Activated B cell treated with CpG ODN at 0.5 μM for 24 hours (primary cell): ENCODE measurements around the gene POP7. TPM values are rescaled to one million over a fixed set of nuclear protein-coding genes. Genes with fewer than 3 reads are reported as not detected.

Source experiments
- ATAC-seq: fragments of 200-7000 bp; cut with Tn5 transposase; one replicate; pipeline ENCODE4 v1.10.0; 2021; ENCODE audit warnings: low read depth, mild to moderate bottlenecking, moderate library complexity
- CTCF ChIA-PET: fragments of 350-600 bp; sonication (Branson Sonifier 250); formaldehyde crosslinking; loops from one replicate; lab custom pipeline; 2021; ENCODE audit warnings: antibody characterized with exemption; lab: Charles Lee
- POLR2A ChIA-PET: fragments of 350-600 bp; sonication (Branson Sonifier 250); formaldehyde crosslinking; loops from one replicate; lab custom pipeline; 2021; ENCODE audit warnings: antibody characterized with exemption; lab: Charles Lee
- DNase-seq: peaks from one replicate; pipeline ENCODE4 v3.0.0; 2022
- H3K27ac Mint-ChIP-seq: one replicate; pipeline ENCODE4 v1.8.0; 2020; ENCODE audit warnings: mixed read lengths
- H3K27me3 Mint-ChIP-seq: one replicate; pipeline ENCODE4 v1.8.0; 2021; ENCODE audit warnings: mixed read lengths
- H3K36me3 Mint-ChIP-seq: one replicate; pipeline ENCODE4 v1.8.0; 2021; ENCODE audit warnings: low read depth, mixed read lengths
- H3K4me1 Mint-ChIP-seq: one replicate; pipeline ENCODE4 v1.8.0; 2021; ENCODE audit warnings: mixed read lengths
- H3K4me3 Mint-ChIP-seq: one replicate; pipeline ENCODE4 v1.8.0; 2020; ENCODE audit warnings: mild to moderate bottlenecking, mixed read lengths
- H3K9me3 Mint-ChIP-seq: one replicate; pipeline ENCODE4 v1.8.0; 2020; ENCODE audit warnings: mixed read lengths
- intact Hi-C: fragments of 100-400 bp; cut with micrococcal nuclease; formaldehyde crosslinking; loops from one replicate; pipeline ENCODE4 v1.15.1; 2024
- total RNA-seq: library from RNA; stranded (reverse); gene quantifications from 2 replicates; pipeline ENCODE4 v1.2.3, GENCODE V29; 2022
- TF ChIP-seq, protein P1 (sequence below): fragments of 200-600 bp; IDR thresholded peaks from one replicate; pipeline ENCODE4 v1.8.0; 2022; ENCODE audit warnings: antibody characterized with exemption, mild to moderate bottlenecking

The POP7 gene
- total RNA-seq, 1 donor from 2014 or later: 21.7 TPM

DNA sequence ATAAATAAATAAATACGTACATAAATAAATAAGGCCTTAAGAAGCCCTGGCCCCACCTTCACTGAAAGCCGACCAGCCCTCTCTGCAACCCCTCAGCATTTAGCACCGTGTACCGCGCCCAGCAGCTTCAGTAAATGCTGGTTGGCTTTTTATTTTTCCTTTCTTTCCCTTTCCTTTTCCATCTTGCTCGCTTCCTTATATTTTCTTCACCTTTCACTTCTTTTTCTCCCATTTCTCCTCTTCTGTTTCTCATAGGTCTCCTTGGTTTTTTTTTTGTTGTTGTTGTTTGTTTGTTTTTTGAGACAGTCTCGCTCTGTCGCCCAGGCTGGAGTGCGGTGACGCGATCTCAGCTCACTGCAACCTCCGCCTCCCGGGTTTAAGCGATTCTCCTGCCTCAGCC lies 38.7 kb downstream of the POP7 start:
- CTCF ChIA-PET: no interaction called here
- Mint-ChIP-seq H3K4me3 (peak overlapping the region; percentile 90), H3K27ac (no peak overlapping the region), H3K4me1 (peaks cover 4% of the 10 kb centered on the region), H3K9me3 (no peaks in the 10 kb centered on the region), H3K27me3 (peaks cover 10% of the 10 kb centered on the region), H3K36me3 (peaks cover 2% of the 10 kb centered on the region)
- ATAC-seq (no peak), DNase-seq (no peak)
- intact Hi-C loops: loop anchor here (5.0 kb wide), 1 partner anchor 43 kb away; no protein-coding TSS in a partner anchor
- TF ChIP-seq, protein P1, sequence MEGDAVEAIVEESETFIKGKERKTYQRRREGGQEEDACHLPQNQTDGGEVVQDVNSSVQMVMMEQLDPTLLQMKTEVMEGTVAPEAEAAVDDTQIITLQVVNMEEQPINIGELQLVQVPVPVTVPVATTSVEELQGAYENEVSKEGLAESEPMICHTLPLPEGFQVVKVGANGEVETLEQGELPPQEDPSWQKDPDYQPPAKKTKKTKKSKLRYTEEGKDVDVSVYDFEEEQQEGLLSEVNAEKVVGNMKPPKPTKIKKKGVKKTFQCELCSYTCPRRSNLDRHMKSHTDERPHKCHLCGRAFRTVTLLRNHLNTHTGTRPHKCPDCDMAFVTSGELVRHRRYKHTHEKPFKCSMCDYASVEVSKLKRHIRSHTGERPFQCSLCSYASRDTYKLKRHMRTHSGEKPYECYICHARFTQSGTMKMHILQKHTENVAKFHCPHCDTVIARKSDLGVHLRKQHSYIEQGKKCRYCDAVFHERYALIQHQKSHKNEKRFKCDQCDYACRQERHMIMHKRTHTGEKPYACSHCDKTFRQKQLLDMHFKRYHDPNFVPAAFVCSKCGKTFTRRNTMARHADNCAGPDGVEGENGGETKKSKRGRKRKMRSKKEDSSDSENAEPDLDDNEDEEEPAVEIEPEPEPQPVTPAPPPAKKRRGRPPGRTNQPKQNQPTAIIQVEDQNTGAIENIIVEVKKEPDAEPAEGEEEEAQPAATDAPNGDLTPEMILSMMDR: no peak
- POLR2A ChIA-PET: interaction anchor here (0.9 to 1.5 kb wide), 2 partner anchors 39 to 59 kb away, joined by 5 to 6 read pairs; partner anchors contain the start of gene POP7

DNA sequence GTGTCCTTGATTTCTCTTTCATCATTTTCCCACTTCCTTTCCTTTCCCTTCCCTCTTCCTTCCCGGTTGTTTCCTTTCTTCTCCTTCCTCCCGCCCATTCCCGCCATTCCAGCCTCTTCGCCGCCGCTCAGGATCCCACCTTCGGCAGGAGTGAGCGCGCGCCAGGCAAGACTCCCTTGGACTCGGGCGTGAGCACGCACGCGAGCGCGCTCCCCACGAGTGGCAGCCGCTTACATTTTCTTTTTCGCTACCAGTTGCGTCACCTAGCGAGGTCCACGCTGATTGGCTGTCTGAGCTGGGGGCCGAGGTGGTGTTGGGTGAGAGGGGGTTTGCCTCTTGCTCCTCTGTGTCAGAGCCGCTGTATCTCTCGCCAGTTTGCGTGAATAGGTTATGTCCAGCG lies 39.3 kb downstream of the POP7 start:
- no peaks in the 10 kb centered on the region for H3K9me3 Mint-ChIP-seq
- peak overlapping the region; percentile 87 for H3K27ac Mint-ChIP-seq
- peak overlapping the region; percentile 90 for H3K4me3 Mint-ChIP-seq
- peak; percentile 98 for ATAC-seq
- TF ChIP-seq, protein P1: no peak
- ChIA-PET CTCF (no interaction called here), POLR2A (interaction anchor here (0.7 to 1.5 kb wide), 4 partner anchors 9 to 107 kb away, joined by 3 to 6 read pairs (median 5); partner anchors contain the start of genes POP7 and SLC12A9)
- DNase-seq: peak; percentile 45
- intact Hi-C loops: loop anchor here (5.0 kb wide), 1 partner anchor 42 kb away; no protein-coding TSS in a partner anchor
- peaks cover 2% of the 10 kb centered on the region for H3K36me3 Mint-ChIP-seq
- H3K27me3 Mint-ChIP-seq: peaks cover 10% of the 10 kb centered on the region
- peaks cover 4% of the 10 kb centered on the region for H3K4me1 Mint-ChIP-seq

DNA sequence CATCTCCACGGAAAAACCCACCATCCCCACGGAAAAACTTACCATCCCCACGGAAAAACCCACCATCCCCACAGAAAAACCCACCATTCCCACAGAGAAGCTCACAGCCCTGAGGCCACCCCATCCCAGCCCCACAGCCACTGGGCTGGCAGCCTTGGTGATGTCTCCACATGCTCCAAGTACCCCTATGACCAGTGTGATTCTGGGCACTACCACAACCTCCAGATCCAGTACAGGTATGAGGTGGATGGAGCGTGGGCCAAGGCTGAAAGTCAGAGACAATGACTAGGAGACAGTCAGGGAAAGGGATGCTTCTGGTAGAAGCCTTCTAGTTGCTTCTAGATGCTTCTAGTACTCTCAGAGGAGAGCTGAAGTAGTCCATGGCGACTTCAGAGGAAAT lies 47.1 kb downstream of the POP7 start:
- intact Hi-C loops: no loop called here
- CTCF ChIA-PET: no interaction called here
- H3K4me1 Mint-ChIP-seq: no peaks in the 10 kb centered on the region
- H3K9me3 Mint-ChIP-seq: no peaks in the 10 kb centered on the region
- ATAC-seq (no peak), DNase-seq (no peak)
- POLR2A ChIA-PET: no interaction called here
- H3K27me3 Mint-ChIP-seq: peaks cover 26% of the 10 kb centered on the region
- H3K36me3 Mint-ChIP-seq: no peaks in the 10 kb centered on the region
- H3K4me3 Mint-ChIP-seq: no peak overlapping the region
- no peak overlapping the region for H3K27ac Mint-ChIP-seq
- TF ChIP-seq, protein P1: no peak

DNA sequence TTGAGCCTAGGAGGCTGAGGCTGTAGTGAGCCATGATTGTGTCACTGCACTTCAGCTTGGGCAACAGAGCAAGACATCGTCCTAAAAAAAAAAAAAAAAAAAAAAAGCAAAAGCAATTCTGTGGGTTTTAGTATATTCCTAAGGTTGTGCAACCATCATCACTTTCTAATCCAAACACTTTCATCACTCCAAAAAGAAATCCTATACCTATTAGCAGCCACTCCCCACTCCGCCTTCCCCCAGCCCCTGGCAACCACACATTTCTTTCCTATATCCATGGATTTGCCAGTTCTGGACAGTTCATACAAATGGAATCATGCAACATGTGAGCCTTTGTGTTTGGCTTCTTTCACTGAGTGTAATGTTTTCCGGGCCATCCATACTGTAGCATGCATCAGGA lies 47.8 kb downstream of the POP7 start:
- Mint-ChIP-seq H3K27me3 (peaks cover 23% of the 10 kb centered on the region), H3K9me3 (no peaks in the 10 kb centered on the region), H3K27ac (no peak overlapping the region), H3K4me3 (no peak overlapping the region), H3K4me1 (no peaks in the 10 kb centered on the region), H3K36me3 (no peaks in the 10 kb centered on the region)
- DNase-seq (no peak), ATAC-seq (no peak)
- TF ChIP-seq, protein P1: no peak
- ChIA-PET POLR2A (no interaction called here), CTCF (no interaction called here)
- intact Hi-C loops: no loop called here

Other genes starting within 250 kb of the POP7 start
- gene SPACDR, start 241.9 kb upstream of the POP7 start, total RNA-seq: 2.3 and 2.7 TPM in 2 replicates
- gene TSC22D4, start 226.9 kb upstream of the POP7 start, total RNA-seq: 60.2 and 68.7 TPM in 2 replicates
- not detected in 2 replicates for gene NYAP1, start 222.2 kb upstream of the POP7 start, total RNA-seq
- 9.5 and 10.8 TPM in 2 replicates for gene AGFG2, start 166.9 kb upstream of the POP7 start, total RNA-seq
- 13.8 and 24.1 TPM in 2 replicates for gene SAP25, start 132.2 kb upstream of the POP7 start, total RNA-seq
- 137 and 174 TPM in 2 replicates for gene LRCH4, start 120.0 kb upstream of the POP7 start, total RNA-seq
- 0.29 and 1.9 TPM in 2 replicates for gene FBXO24, start 119.8 kb upstream of the POP7 start, total RNA-seq
- 5.4 and 5.8 TPM in 2 replicates for gene PCOLCE, start 103.8 kb upstream of the POP7 start, total RNA-seq
- gene MOSPD3, start 93.6 kb upstream of the POP7 start, total RNA-seq: 10.5 and 11.9 TPM in 2 replicates
- 7.5 and 8.5 TPM in 2 replicates for gene TFR2, start 64.6 kb upstream of the POP7 start, total RNA-seq
- gene ACTL6B, start 49.7 kb upstream of the POP7 start, total RNA-seq: not detected in 2 replicates
- 129 and 132 TPM in 2 replicates for gene GNB2, start 32.4 kb upstream of the POP7 start, total RNA-seq
- 66.5 and 76.6 TPM in 2 replicates for gene GIGYF1, start 11.9 kb upstream of the POP7 start, total RNA-seq
- not detected in 2 replicates for gene EPO, start 14.3 kb downstream of the POP7 start, total RNA-seq
- not detected in 2 replicates for gene ZAN, start 27.5 kb downstream of the POP7 start, total RNA-seq
- 2.5 and 4.1 TPM in 2 replicates for gene EPHB4, start 121.4 kb downstream of the POP7 start, total RNA-seq
- 48.0 and 48.9 TPM in 2 replicates for gene SLC12A9, start 146.6 kb downstream of the POP7 start, total RNA-seq
- gene TRIP6, start 161.3 kb downstream of the POP7 start, total RNA-seq: 12.6 and 16.9 TPM in 2 replicates
- gene SRRT, start 169.0 kb downstream of the POP7 start, total RNA-seq: 229 and 244 TPM in 2 replicates
- 3.4 and 4.5 TPM in 2 replicates for gene UFSP1, start 183.6 kb downstream of the POP7 start, total RNA-seq
- 0.16 and 0.34 TPM in 2 replicates for gene ACHE, start 189.8 kb downstream of the POP7 start, total RNA-seq
- gene MUC3A, start 243.4 kb downstream of the POP7 start, total RNA-seq: not detected in 2 replicates